ENCODE data around the gene CACNB2. TPM values are rescaled to one million over a fixed set of nuclear protein-coding genes. Genes with fewer than 3 reads are reported as not detected.

The CACNB2 gene
- total RNA-seq, 1 donor from 2014 or later, result not detected

DNA sequence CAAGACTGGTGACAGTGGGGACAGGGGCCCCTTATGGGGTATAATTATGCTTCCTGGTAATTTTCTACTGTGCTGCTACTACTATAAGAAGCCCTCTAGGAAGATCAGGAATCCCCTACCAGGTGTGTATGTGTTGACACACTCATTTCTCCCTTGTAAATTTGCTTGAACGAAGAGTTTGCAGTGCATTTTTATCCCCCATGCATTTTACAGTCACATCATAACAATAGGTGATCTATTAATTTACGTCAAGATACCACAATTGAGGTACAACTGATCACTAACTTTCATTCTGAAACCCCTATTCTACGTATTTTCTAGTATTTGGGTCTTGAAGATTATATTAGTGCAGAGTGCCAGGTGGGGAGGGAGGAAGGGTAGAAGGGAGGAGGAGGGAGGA is 258.9 kb downstream of the CACNB2 start:
- no peak for DNase-seq (ENCODE audit: low read depth, low spot score)

DNA sequence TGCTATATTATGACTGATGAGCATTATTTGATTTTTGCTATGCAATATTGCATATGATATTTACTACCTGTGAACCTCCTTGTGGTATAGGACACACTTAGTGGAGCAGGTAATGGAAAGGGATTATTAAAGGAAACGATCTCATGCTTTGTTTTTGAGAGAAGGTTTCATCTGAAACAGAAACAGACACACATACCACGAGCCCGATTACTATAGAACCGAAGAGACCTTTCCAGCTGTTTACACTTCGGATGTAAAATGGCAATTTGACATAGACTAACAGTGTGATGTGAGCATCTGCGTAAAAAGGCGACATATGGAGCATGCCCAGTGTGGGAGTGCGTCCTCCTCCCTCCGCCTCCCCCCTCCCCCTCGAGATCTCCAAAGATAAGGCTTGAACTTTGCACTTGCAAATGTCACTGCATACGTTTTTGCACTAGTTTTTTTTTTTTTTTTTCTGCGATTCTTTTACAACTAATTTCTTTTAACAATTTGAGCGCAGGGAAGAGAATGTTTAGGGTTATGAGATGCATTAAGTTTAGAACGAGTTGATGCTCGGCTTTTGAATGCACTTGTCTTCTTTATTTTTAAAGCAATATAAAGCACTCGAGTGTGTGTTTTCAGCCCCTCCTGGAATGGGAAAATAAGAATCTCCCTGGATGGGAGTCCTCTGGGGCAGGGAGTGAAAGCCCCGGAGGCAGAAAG is 260.1 kb downstream of the CACNB2 start:
- DNase-seq (ENCODE audit: low read depth, low spot score), result no peak

DNA sequence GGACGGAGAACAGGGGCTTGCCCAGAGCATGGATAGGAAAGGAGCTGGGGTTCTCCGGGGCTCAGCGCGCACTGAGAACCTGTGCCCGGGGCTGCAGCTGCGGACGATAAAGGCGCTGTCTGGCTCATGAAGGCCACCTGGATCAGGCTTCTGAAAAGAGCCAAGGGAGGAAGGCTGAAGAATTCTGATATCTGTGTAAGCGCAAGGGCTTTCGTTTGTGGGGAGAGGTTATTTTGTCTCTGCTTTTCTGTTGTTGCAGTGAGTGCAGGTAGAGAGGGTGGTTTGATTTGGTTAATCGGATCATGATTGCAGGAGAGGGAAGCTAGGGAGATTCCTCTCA is 260.7 kb downstream of the CACNB2 start:
- no peak for DNase-seq (ENCODE audit: low read depth, low spot score)

DNA sequence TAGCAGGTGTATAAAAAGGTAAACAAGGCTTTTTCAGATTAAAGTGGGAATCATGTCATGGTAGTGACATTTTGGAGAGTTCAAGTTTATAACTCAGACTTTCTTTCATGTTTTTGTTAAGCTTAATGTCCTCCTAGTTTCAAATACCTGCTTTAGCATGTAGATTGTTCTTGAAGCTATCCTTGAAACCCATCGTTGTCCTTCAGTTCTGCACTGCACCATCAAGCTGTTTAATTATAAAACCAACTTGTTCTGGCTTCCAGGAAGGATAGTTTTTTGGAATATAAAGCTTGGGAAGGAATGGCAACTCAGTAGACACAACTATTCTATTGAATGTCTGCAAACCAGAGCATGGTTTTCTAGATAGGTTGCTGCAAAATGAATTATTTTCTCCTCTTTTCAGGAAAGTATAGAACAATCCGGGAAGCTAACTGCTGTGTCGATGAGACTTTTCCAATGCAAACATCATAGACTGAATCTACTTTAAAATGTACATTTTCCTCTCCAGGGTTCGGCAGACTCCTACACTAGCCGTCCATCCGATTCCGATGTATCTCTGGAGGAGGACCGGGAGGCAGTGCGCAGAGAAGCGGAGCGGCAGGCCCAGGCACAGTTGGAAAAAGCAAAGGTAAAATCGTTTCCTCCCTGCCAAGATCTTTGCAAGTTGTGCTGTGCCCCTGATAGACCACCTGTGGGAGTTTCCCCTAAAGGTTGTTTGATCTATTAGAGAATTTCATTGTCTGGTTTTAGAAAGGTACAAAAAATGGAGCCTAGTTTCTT is 261.4 kb downstream of the CACNB2 start:
- no peak for DNase-seq (ENCODE audit: low read depth, low spot score)

DNA sequence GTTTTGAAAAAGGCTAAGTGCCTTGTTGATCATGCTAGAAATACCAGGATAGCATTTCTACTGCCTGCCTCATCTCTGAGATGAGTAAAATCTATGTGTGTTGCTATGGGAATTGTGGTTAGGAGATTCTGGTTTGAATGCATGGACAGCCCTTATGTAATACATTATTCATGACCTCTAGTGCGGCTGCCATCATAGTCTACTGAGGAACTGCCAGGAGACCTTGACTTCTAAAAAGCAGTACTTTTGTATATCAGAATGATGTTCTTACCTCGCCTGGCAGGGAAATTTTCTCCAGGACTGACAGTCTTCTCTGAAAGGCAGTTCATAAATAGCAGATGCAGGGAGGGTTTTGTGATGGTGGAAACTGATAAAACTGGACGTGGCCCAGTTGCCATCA is 262.6 kb downstream of the CACNB2 start:
- DNase-seq (ENCODE audit: low read depth, low spot score), result no peak

DNA sequence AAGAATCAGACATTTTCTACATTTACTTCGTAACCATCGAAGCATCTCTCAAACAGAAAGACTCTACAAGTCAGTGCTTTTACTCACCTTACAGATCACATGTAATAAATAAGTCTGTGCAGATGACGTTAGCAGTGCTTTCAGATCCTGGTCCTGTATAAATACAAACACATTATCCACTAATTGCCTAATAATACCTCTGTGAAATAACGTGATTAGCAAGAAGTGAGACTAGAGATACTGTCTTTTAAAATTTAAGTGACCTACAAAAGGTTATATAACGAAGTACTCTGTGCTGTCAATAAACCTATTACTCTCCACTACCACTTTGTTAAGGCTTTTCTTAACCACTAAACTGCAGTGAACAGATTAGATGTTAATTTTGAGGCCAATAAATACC is 264.3 kb downstream of the CACNB2 start:
- DNase-seq (ENCODE audit: low read depth, low spot score), result no peak

DNA sequence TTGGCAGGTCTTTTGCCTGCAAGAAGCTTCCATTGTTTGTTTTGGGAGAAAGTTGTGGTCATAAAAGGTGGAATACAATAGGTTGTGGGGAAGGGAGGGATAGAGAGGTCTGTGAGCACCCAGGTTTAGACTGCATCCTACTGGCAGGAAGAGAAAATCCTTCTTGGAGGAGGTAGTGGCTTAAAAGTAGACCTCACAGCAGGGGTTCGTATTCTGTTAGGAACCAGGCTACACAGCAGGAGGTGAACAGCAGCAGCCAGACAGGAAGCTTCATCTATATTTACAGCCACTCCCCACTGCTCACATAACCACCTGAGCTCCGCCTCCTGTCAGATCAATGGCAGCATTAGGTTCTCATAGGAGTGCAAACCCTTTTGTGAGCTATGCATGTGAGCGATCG is 265.9 kb downstream of the CACNB2 start:
- no peak for DNase-seq (ENCODE audit: low read depth, low spot score)

DNA sequence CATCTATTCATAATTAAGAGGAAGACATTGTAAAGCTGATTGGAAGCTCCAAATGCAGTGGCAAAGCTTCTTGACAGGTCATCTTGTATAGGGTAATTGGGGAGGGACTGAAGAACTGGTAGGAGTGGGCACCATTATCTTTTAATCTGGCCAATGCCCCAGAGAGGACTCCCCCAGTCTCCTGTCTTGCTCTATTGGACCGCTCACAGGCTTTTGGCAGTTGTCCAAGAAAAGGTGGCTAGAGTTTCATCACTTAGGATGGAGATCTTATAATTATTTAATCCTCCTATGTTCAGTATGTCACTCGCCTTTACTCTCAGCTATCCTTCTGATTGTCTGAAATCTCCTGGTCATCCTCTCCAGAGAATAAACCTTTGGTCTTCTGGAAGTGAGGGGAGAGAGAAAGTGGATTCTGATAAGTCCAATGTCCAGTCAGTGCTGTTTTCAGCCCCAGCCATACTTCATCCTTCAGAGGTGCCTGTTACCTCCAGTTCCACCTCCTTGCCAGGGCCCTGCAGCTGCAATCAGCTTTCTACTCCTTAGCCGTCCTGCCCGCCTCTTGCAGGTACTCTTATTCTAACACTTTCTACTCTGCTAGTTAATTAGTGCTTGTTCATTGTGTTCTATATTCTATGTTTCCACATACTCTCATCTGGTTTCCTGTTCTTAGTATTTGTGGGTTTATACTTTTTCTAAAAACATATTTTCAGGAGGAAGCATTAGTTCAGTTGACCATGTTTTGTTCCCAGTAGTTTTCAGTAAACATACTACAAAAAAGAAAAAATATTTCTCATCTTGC is 269.6 kb downstream of the CACNB2 start:
- DNase-seq (ENCODE audit: low read depth, low spot score), result no peak

DNA sequence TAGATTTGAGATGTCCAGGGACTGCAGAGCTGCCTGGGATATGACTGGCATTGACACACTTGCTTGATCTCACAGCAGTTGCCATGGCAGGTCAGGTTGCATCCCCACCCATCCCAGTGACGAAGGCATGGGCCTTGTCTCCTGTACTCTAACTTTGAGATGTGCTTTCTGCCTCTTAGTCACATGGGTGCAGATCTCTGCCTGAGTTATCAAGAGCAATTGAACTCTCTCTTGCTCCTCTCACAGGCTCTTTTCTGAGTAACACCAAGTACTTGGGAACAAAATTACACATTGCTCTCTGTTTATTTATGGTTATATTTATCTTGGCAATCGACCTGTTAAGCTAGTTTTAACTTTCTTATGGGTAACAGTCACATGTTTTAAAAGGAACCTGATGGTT is 273.8 kb downstream of the CACNB2 start:
- no peak for DNase-seq (ENCODE audit: low read depth, low spot score)

DNA sequence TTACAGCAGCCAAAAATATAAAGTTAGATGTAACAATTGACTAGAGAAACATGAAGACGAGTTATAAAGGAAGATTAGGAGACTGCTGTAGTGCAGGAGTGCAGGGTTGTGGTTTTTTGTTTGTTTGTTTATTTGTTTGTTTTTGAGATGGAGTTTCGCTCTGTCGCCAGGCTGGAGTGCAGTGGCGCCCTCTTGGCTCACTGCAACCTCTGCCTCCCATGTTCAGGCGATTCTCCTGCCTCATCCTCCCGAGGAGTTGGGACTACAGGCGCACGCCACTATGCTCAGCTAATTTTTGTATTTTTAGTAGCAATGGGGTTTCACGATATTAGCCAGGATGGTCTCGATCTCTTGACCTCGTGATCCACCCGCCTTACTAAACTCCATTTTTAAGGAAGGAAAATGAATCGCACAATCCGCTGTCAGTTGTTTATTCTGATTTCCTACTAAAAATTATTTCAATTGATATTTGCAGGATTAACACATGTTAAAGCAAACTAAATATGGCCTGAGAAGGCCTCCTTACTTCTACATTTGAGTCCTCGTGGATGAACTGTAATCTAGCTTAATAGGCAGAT is 277.8 kb downstream of the CACNB2 start:
- no peak for DNase-seq (ENCODE audit: low read depth, low spot score)

DNA sequence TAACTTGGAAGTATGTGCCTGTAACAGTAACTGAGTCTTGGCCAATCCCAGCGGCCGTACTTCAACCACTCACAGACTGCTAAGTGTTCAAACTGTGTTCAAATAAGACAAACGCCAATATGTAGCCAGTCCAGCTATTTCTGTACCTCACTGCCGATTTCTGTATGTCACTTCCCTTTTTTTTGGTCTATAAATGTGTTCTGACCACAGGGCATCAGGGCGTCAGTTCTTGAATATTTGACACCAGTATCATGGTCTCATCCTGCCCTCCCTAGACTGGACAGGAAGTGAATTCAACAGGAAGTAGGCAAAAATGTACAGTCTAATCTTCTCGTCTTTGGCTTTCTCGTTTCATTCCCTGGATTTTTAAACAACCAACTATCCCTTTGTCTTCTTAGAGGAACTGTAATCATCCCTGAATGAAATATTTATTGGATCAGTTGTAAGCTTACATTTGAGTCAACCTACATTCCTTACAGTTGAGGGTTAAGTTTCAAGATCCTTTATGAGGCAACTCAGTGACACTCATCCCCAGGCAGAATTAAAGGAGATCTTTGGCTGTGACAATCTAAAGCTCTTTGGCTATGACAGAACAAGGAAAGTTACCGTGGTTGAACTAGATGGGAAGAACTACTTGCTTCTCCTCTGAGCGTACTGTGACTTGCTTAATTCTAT is 278.5 kb downstream of the CACNB2 start:
- DNase-seq (ENCODE audit: low read depth, low spot score), result no peak

DNA sequence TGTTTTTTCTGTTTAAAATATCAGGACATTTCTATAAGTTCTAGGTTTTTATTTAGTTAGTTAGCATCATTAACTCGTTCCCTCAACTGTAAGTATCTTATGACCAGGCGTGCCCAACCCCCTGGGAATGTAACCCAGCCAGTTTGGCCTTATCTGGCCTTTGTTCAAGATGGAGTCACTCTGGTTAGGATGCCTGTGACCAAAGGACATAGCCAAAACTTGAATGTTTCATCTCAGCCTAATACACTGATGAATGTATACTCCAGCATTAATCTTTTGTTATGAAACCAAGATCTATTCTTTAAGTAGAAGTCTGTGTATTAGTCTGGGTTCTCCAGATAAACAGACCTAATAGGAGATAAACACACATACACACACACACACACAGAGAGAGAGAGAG is 279.7 kb downstream of the CACNB2 start:
- no peak for DNase-seq (ENCODE audit: low read depth, low spot score)

DNA sequence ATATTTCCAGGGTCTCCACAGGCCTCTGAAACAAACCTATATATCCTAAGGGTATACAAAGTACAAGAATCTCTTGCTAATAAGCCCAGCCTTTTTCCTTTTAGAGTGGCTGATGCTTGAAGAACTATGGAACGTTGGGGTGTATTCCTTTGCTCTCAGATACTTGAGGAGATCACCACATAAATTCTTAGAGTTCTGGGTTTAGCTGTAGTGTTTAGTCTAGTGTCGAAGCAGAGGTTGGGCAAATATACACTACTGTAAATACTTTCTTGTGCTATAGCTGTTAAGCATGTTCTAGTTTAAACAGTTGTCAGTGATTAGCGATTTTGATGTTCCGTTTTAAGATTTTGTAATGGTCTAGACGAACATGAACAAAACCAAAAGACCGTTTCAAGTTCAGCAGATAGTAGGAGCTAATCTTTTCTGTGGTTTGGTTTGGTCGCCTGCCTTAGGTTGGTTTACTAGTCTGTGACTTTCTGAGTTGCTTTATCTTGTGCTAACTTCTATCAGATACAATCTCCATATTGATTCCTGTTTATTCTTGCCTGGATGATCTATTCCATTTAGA is 281.6 kb downstream of the CACNB2 start:
- no peak for DNase-seq (ENCODE audit: low read depth, low spot score)

DNA sequence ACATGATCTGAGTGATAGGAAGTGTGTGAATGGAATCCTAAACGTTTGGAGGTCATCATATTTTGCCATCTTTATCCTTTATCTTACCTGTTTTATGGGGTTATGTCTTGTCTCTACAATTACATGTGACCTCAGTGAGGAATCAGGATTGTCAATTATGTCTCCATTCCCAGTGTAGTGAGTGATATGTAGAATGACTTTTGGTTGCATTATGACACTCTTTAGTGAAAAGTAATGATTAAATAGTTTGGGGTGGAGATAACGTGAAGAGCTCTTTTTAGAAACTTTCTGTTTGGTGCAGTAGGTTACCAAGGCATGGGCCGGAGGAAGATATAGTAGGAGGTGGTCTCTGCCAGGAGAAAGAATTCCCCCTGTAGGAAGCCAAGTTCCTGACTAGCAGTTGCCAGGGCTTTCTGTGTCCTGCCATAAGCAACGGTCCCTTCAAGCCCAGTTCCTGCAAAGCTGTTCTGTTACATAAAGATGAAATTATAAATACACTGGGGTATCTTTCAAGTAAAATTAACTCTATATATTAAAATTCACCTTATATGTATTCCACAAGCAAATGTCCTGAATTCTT is 282.9 kb downstream of the CACNB2 start:
- no peak for DNase-seq (ENCODE audit: low read depth, low spot score)

DNA sequence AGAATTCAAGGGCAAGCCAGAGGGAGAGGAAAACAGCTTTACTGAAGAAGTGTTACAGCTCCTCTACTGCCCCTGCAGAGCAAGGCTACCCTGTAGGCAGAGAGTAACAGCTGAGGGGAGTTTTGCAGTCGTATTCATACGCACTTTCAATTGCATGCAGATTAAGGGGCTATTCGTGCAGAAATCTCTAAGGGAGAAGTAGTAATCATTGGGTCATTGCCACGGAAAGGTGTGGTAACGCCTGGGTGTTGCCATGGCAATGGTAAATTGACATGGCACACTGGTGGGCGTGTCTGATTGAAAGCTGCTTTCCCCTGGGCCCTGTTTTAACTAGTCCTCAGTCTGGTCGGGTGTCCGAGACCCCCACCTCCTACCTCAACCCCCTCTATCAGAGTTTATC is 284.0 kb downstream of the CACNB2 start:
- DNase-seq (ENCODE audit: low read depth, low spot score), result no peak

DNA sequence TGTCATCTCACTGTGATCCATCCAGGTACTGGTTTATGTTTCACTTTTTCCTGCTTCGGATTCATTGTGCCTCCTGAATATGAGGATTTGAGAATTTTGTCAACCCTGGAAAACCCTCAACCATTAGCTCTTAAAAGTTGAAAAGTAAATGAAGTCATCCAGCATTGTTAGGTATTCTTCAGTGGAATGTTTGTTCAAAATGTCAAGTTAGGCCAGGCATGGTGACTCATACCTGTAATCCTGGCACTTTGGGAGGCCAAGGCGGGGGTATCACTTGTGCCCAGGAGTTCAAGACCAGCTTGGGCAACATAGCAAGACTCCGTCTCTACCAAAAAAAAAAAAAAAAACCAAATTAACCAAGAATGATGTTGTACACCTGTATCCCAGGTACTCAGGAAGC is 289.1 kb downstream of the CACNB2 start:
- DNase-seq (ENCODE audit: low read depth, low spot score), result no peak

DNA sequence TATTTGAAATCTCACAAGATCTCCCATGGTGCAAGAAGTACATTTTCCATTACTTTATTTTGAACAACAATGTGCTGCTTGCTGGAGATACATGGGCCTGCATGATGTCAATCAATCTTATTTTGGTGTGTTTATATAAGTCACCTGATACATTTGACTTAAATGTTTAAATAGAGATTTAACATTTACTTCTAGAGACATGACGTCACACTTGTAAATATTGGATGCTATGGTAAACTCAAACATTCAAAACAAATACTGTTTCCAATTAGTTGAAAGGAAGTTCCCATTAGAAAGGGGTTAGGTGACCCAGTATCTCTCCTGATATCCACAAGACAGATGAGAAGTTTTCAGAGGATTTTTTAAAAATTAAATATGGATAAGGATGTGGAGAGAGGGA is 296.7 kb downstream of the CACNB2 start:
- no peak for DNase-seq (ENCODE audit: low read depth, low spot score)

DNA sequence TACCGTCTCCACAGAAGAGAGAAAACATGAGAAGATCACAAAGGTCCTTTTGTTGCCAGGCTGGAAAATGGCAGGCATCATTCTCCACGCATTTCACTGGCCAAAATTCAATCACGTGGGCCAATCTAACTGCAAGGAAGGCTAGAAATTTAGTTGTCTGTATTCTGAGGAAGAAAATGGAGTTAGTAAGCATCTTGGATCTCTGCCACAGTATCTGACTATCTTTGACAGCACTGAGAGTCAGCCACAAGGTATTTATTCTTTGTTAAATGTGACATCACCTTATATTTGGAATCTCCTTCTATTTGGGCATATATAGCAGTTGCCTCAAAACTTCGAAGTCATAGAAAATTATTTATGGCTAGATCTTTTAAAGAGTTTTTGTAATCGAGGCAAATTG is 297.3 kb downstream of the CACNB2 start:
- DNase-seq (ENCODE audit: low read depth, low spot score), result no peak

DNA sequence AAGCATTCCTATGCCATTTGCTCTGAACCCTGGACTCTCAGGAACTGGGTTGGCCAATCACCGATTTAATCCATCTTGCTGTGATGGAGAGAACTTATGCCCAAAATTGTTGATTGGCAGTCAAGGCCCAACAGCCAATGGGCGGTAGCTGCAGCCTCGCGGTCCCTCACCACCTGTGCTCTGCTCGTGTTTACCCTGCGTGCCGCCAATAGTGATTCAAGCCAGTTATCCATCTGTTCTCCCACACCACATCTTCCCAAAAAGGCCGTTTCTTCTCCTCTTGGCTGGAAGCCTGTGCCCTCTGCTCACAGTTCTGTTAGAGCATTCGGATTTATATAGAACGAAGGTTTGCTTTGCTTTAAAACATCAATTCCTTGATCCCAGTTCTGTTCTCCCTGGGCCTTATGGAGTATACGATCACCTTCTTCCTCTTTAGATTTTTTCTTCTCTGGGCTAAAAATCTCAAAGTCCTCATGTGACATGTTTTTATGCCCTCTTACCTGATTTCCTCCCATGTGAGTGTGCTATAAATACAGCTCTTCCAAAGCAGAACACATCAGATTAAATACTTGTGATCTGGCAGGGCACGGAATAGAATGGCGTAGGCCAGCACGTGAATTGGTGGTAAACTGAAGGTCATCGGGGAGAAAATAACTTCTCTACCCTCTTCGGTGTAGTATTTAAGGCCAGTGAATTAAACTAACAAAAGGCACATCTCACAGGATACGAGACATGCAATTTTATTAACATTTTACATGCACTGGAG is 298.3 kb downstream of the CACNB2 start:
- no peak for DNase-seq (ENCODE audit: low read depth, low spot score)

DNA sequence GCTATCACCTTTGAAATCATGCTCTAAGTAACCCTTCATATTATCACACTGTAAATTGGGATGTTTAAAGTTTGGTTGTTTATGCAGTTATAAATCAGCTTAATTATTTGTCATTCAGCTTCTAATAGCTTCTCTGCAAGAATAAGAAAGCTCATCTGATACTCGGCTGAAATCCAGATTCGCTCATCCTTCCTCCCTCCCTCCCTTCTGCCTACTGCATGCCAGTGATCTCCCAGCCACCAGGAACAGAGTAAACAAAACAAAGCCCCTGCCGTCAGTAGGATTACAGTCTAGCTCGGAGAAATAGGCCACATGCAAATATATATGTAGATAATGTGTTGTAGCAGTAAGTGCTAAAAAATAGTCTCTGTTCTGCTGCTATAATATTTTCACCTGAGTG is 299.4 kb downstream of the CACNB2 start:
- no peak for DNase-seq (ENCODE audit: low read depth, low spot score)

Measured in pulmonary artery endothelial cell (primary cell).